ENCODE results near the gene ATP9A. TPM values are rescaled to one million over a fixed set of nuclear protein-coding genes. Genes with fewer than 3 reads are reported as not detected.

The ATP9A gene
- total RNA-seq, 6 experiments from 2014 or later: 10.5 to 17.4 (median 13.0) TPM

DNA sequence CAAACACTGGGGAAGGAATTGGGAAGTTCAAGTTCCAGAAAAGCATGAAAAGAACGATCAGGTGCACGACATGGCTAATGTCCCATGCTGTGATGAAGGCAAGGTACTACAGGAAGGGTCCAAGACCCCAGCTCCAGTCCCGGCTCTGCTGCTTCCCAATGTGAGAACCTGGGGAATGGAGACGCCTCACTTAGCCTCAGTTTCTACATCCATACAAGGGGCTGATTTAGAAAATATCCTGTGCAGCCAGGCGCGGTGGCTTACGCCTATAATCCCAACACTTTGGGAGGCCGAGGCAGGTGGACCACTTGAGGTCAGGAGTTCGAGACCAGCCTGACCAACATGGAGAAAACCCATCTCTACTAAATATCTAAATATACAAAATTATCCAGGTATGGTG, 144.9 kb downstream of the ATP9A start:
- DNase-seq (no peak), ATAC-seq (no peak)
- no peak overlapping the region for H3K4me3 ChIP-seq
- no peak overlapping the region for H3K27ac ChIP-seq
- H3K4me1 ChIP-seq: no peaks in the 10 kb centered on the region
- no peak for TF ChIP-seq POLR2A (IDR thresholded peaks at IDR 0.05)
- TF ChIP-seq, protein P1, sequence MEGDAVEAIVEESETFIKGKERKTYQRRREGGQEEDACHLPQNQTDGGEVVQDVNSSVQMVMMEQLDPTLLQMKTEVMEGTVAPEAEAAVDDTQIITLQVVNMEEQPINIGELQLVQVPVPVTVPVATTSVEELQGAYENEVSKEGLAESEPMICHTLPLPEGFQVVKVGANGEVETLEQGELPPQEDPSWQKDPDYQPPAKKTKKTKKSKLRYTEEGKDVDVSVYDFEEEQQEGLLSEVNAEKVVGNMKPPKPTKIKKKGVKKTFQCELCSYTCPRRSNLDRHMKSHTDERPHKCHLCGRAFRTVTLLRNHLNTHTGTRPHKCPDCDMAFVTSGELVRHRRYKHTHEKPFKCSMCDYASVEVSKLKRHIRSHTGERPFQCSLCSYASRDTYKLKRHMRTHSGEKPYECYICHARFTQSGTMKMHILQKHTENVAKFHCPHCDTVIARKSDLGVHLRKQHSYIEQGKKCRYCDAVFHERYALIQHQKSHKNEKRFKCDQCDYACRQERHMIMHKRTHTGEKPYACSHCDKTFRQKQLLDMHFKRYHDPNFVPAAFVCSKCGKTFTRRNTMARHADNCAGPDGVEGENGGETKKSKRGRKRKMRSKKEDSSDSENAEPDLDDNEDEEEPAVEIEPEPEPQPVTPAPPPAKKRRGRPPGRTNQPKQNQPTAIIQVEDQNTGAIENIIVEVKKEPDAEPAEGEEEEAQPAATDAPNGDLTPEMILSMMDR (IDR thresholded peaks at IDR 0.05): no peak
- peaks cover 0 to 3% (median 0%) of the 10 kb centered on the region in 4 donors for H3K36me3 ChIP-seq
- H3K27me3 ChIP-seq: no peaks in the 10 kb centered on the region
- 60% methylated on average over 3 of the region's 9 CpGs for WGBS (ENCODE audit: insufficient coverage, low coverage, low lambda C conversion rate, missing lambda C conversion rate)
- intact Hi-C loops (cut with DNase I): no loop called here
- no peaks in the 10 kb centered on the region for H3K9me3 ChIP-seq

DNA sequence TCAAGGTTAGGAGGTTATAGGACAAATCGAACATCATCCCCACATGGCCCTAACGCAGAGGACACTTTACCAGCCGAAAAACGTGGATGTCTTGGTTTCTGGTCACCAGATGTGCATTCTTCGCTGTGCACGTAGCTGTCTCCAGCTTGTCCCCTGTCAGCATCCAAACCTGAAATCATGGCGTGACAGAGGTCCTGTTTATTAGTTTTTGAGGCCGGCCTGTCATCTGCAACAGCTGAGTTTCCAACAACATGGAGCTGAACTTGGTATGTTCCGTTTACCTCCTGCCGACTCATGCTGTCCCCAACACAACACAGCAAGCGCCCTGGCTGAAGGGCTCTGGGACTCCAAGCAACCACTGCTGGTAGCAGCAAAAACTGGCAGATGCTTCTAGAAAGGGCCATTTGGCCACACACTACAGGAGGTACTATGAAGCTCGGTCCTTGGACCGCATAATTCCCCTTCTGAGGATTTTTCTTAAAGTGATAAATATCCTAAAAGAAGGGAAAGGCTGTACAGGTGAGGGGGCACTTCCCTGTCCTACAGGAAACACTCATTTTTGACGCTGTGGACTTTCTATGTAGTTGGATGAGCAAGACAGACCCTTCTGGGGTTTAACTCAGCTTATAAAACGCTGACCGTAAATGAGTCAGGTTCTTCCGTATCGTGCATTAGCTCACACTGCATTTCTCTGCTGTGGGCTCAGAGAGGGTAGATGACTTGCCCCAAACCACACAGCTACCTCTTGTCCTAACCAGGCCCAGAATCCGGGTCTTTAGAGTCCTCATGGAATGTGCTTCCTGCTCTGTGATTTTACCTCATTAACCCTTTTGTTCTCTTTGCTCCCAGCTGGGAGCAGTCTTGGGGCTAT, 146.0 kb downstream of the ATP9A start:
- intact Hi-C loops (cut with DNase I): no loop called here
- Histone ChIP-seq H3K4me1 (no peaks in the 10 kb centered on the region), H3K27me3 (no peaks in the 10 kb centered on the region), H3K9me3 (no peaks in the 10 kb centered on the region), H3K27ac (no peak overlapping the region), H3K4me3 (no peak overlapping the region), H3K36me3 (peaks cover 0 to 6% (median 0%) of the 10 kb centered on the region in 4 donors)
- WGBS (ENCODE audit: insufficient coverage, low coverage, low lambda C conversion rate, missing lambda C conversion rate): 90% methylated on average over 15 of the region's 19 CpGs
- no peak for TF ChIP-seq POLR2A (IDR thresholded peaks at IDR 0.05)
- TF ChIP-seq, protein P1 (IDR thresholded peaks at IDR 0.05): no peak
- DNase-seq: no peak
- no peak for ATAC-seq

DNA sequence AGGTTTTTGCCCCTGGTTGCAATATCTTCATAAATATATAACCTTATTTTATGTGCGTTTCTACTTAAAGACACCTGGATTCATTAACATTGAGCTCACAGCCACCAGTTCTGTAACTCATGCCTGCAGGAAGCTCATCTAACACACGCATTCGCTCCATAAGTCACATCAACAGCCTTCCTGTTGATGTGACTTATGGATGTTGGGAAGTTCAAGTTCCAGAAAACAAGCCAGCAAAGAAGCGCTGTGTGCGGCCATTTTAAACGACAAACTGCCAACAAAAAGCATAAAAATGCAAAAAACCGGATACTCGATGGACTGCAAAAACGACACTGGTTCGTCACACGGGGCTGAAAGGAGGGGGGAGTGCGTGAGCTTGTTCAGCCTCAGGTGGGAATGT, 147.8 kb downstream of the ATP9A start:
- no peak for DNase-seq
- no peak for TF ChIP-seq POLR2A (IDR thresholded peaks at IDR 0.05)
- TF ChIP-seq, protein P1 (IDR thresholded peaks at IDR 0.05): no peak
- ATAC-seq: no peak
- H3K4me1 ChIP-seq: no peaks in the 10 kb centered on the region
- H3K27ac ChIP-seq: no peak overlapping the region
- H3K27me3 ChIP-seq: no peaks in the 10 kb centered on the region
- peaks cover 0 to 6% (median 0%) of the 10 kb centered on the region in 4 donors for H3K36me3 ChIP-seq
- H3K9me3 ChIP-seq: no peaks in the 10 kb centered on the region
- intact Hi-C loops (cut with DNase I): no loop called here
- 98% methylated on average over 12 of the region's 12 CpGs for WGBS (ENCODE audit: insufficient coverage, low coverage, low lambda C conversion rate, missing lambda C conversion rate)
- no peak overlapping the region for H3K4me3 ChIP-seq

DNA sequence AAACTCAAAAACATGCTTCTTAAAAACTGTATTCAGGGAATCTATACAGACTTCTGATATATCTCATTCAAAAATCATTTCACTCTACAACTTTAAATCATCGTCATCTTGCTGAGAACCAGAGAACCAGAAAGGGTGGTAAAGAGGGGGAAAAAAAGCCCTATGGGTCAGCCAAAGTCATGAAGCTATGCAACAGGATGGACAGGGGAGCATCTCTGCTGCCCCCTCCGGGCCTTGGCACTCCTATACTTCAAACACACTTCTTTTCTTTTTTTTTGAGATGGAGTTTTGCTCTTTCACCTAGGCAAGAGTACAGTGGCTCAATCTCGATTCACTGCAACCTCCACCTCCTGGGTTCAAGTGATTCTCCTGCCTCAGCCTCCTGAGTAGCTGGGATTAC, 152.1 kb downstream of the ATP9A start:
- 69% methylated on average over 3 of the region's 3 CpGs for WGBS (ENCODE audit: insufficient coverage, low coverage, low lambda C conversion rate, missing lambda C conversion rate)
- no peak overlapping the region for H3K27ac ChIP-seq
- DNase-seq: no peak
- H3K27me3 ChIP-seq: no peaks in the 10 kb centered on the region
- no peak for ATAC-seq
- H3K4me3 ChIP-seq: no peak overlapping the region
- H3K36me3 ChIP-seq: peaks cover 0 to 6% (median 3%) of the 10 kb centered on the region in 4 donors
- intact Hi-C loops (cut with DNase I): no loop called here
- TF ChIP-seq, protein P1 (IDR thresholded peaks at IDR 0.05): no peak
- H3K4me1 ChIP-seq: no peaks in the 10 kb centered on the region
- no peaks in the 10 kb centered on the region for H3K9me3 ChIP-seq

Data from right lobe of liver (tissue), 6 donors.